ENCODE data around the gene CSNK1G1. TPM values are rescaled to one million over a fixed set of nuclear protein-coding genes. Genes with fewer than 3 reads are reported as not detected.

The CSNK1G1 gene
- total and polyA plus RNA-seq, 2 experiments from 2014 or later = 8.7 to 18.0 TPM

- H3K4me3 ChIP-seq = no peak overlapping the region
- no peak for DNase-seq (ENCODE audit: low read depth in 1 of 2, low spot score in 1 of 2)
- peak overlapping the region; percentile 9 for H3K27ac ChIP-seq
- TF ChIP-seq CTCF (IDR thresholded peaks at IDR 0.05; ENCODE audit: low read depth, low read length) = no peak
- H3K27me3 ChIP-seq = no peaks in the 10 kb centered on the region
- H3K4me1 ChIP-seq (ENCODE audit: low read depth) = peaks cover 11% of the 10 kb centered on the region
- no peaks in the 10 kb centered on the region for H3K36me3 ChIP-seq
- H3K9me3 ChIP-seq (ENCODE audit: low read depth) = no peaks in the 10 kb centered on the region
Measured at GRCh38 chr15:64315216-64315615, 40.8 kb downstream of the CSNK1G1 start.

GRCh38 chr15:64314456-64314855 is 41.5 kb downstream of the CSNK1G1 start:
- no peaks in the 10 kb centered on the region for H3K36me3 ChIP-seq
- peaks cover 11% of the 10 kb centered on the region for H3K4me1 ChIP-seq (ENCODE audit: low read depth)
- no peak for DNase-seq (ENCODE audit: low read depth in 1 of 2, low spot score in 1 of 2)
- no peaks in the 10 kb centered on the region for H3K9me3 ChIP-seq (ENCODE audit: low read depth)
- H3K27ac ChIP-seq = peak overlapping the region; percentile 9
- no peak for TF ChIP-seq CTCF (IDR thresholded peaks at IDR 0.05; ENCODE audit: low read depth, low read length)
- no peak overlapping the region for H3K4me3 ChIP-seq
- no peaks in the 10 kb centered on the region for H3K27me3 ChIP-seq

GRCh38 chr15:64311566-64311965 is 44.4 kb downstream of the CSNK1G1 start:
- Histone ChIP-seq H3K4me3 (no peak overlapping the region), H3K9me3 (ENCODE audit: low read depth) (no peaks in the 10 kb centered on the region), H3K36me3 (no peaks in the 10 kb centered on the region), H3K27ac (no peak overlapping the region), H3K27me3 (no peaks in the 10 kb centered on the region), H3K4me1 (ENCODE audit: low read depth) (peaks cover 11% of the 10 kb centered on the region)
- TF ChIP-seq CTCF (IDR thresholded peaks at IDR 0.05; ENCODE audit: low read depth, low read length) = no peak
- no peak for DNase-seq (ENCODE audit: low read depth in 1 of 2, low spot score in 1 of 2)

- Histone ChIP-seq H3K27me3 (no peaks in the 10 kb centered on the region), H3K9me3 (ENCODE audit: low read depth) (no peaks in the 10 kb centered on the region), H3K36me3 (no peaks in the 10 kb centered on the region), H3K27ac (no peak overlapping the region), H3K4me1 (ENCODE audit: low read depth) (peaks cover 7% of the 10 kb centered on the region), H3K4me3 (no peak overlapping the region)
- no peak for DNase-seq (ENCODE audit: low read depth in 1 of 2, low spot score in 1 of 2)
- no peak for TF ChIP-seq CTCF (IDR thresholded peaks at IDR 0.05; ENCODE audit: low read depth, low read length)
Measured at GRCh38 chr15:64310036-64310435, 45.9 kb downstream of the CSNK1G1 start.

GRCh38 chr15:64305261-64305660 is 50.7 kb downstream of the CSNK1G1 start:
- no peak for TF ChIP-seq CTCF (IDR thresholded peaks at IDR 0.05; ENCODE audit: low read depth, low read length)
- Histone ChIP-seq H3K4me3 (no peak overlapping the region), H3K4me1 (ENCODE audit: low read depth) (no peaks in the 10 kb centered on the region), H3K9me3 (ENCODE audit: low read depth) (no peaks in the 10 kb centered on the region), H3K27me3 (no peaks in the 10 kb centered on the region), H3K36me3 (no peaks in the 10 kb centered on the region), H3K27ac (no peak overlapping the region)
- no peak for DNase-seq (ENCODE audit: low read depth in 1 of 2, low spot score in 1 of 2)

GRCh38 chr15:64289550-64289949 is 66.4 kb downstream of the CSNK1G1 start:
- Histone ChIP-seq H3K27ac (no peak overlapping the region), H3K9me3 (ENCODE audit: low read depth) (no peaks in the 10 kb centered on the region), H3K27me3 (no peaks in the 10 kb centered on the region), H3K4me3 (no peak overlapping the region), H3K36me3 (no peaks in the 10 kb centered on the region), H3K4me1 (ENCODE audit: low read depth) (no peaks in the 10 kb centered on the region)
- DNase-seq (ENCODE audit: low read depth in 1 of 2, low spot score in 1 of 2) = no peak
- no peak for TF ChIP-seq CTCF (IDR thresholded peaks at IDR 0.05; ENCODE audit: low read depth, low read length)

Measured in cardiac muscle cell (in vitro differentiated cells and primary cell).